ENCODE measurements around the gene GRHL1.

GRHL1 gene

GRCh38 chr2:9946818-9947217 is 4.7 kb upstream of the GRHL1 start:
- no peak for DNase-seq (ENCODE audit: low spot score)
- H3K27ac ChIP-seq = no peak overlapping the region
- no peak for TF ChIP-seq CTCF (conservative IDR thresholded peaks at IDR 0.05; ENCODE audit: low read depth)
- ChIA-PET POLR2A (ENCODE audit: low non-redundant PET) (interaction anchor here (0.9 kb wide), 1 partner anchor 119 kb away, joined by 3 read pairs; no protein-coding TSS in a partner anchor), CTCF (interaction anchor here (0.6 to 1.6 kb wide), 2 partner anchors 133 to 336 kb away, joined by 4 read pairs; no protein-coding TSS in a partner anchor)

GRCh38 chr2:9948721-9949120 is 2.8 kb upstream of the GRHL1 start:
- POLR2A ChIA-PET (ENCODE audit: low non-redundant PET) = no interaction called here
- no peak overlapping the region for H3K27ac ChIP-seq
- CTCF ChIA-PET = interaction anchor here (0.7 kb wide), 1 partner anchor 34 kb away, joined by 3 read pairs; no protein-coding TSS in a partner anchor
- TF ChIP-seq CTCF (conservative IDR thresholded peaks at IDR 0.05; ENCODE audit: low read depth) = no peak
- DNase-seq (ENCODE audit: low spot score) = no peak

GRCh38 chr2:9949239-9949991 is 2.1 kb upstream of the GRHL1 start:
- TF ChIP-seq CTCF (conservative IDR thresholded peaks at IDR 0.05; ENCODE audit: low read depth) = no peak
- H3K27ac ChIP-seq = no peak overlapping the region
- CTCF ChIA-PET = interaction anchor here (0.7 kb wide), 1 partner anchor 35 kb away, joined by 3 read pairs; no protein-coding TSS in a partner anchor
- no peak for DNase-seq (ENCODE audit: low spot score)
- POLR2A ChIA-PET (ENCODE audit: low non-redundant PET) = no interaction called here

- POLR2A ChIA-PET (ENCODE audit: low non-redundant PET) = no interaction called here
- CTCF ChIA-PET = interaction anchor here (0.6 kb wide), 1 partner anchor 8 kb away, joined by 3 read pairs; no protein-coding TSS in a partner anchor
- no peak for TF ChIP-seq CTCF (conservative IDR thresholded peaks at IDR 0.05; ENCODE audit: low read depth)
- H3K27ac ChIP-seq = no peak overlapping the region
- no peak for DNase-seq (ENCODE audit: low spot score)
Measured at GRCh38 chr2:9949992-9950520, 1.4 kb upstream of the GRHL1 start.

GRCh38 chr2:9950521-9951271 is 797 bp upstream of the GRHL1 start:
- POLR2A ChIA-PET (ENCODE audit: low non-redundant PET) = no interaction called here
- DNase-seq (ENCODE audit: low spot score) = peak; percentile 27
- peak; percentile 27; the same call in 1 of the 2 replicates for TF ChIP-seq CTCF (conservative IDR thresholded peaks at IDR 0.05; ENCODE audit: low read depth)
- CTCF ChIA-PET = interaction anchor here (0.6 kb wide), 1 partner anchor 9 kb away, joined by 3 read pairs; no protein-coding TSS in a partner anchor
- peak overlapping the region; percentile 77 for H3K27ac ChIP-seq

GRCh38 chr2:9951272-9951521 is 296 bp upstream of the GRHL1 start:
- no peak for TF ChIP-seq CTCF (conservative IDR thresholded peaks at IDR 0.05; ENCODE audit: low read depth)
- ChIA-PET POLR2A (ENCODE audit: low non-redundant PET) (no interaction called here), CTCF (no interaction called here)
- DNase-seq (ENCODE audit: low spot score) = no peak
- H3K27ac ChIP-seq = peak overlapping the region; percentile 77
